ENCODE results near the gene DDX49.
"Not testable (repeated sequence)": the region's sequence is repeated elsewhere in the genome, so short reads cannot be mapped to it uniquely, and the experiment has no call there.

DDX49 gene

DNA sequence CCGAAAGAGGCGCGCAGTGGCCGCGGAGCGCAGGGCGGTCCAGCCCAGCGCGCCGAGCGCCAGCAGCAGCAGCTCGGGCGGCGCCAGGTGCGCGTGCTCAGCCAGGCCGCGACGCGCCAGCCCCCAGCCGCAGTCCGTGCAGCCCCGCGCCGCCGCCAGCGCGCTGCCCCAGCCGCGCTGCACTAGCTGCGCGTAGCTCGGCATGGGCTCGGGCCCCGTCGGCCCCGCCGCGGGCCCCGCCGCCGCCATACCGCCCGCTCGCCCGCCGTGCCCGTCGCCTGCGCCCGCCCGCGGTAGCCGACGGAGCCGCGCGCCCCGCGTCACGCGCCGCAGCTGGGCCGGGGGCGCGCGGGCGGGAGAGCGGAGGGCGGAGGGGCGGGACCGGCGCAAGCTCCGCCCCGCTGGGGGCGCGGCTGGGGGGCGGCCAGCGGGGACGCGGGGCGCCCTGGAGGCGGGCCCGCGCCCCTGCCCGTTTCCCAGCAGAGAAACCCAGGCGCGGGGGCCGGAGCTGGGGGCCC lies 23.6 kb upstream of the DDX49 start, which contains the start of gene CERS1:
TSS of gene CERS1 (minus strand) at position 335 of the 518 bp plus-strand sequence. CDS start at position 249, 86 bp downstream.
- DNase-seq (ENCODE audit: low spot score), result no peak

DNA sequence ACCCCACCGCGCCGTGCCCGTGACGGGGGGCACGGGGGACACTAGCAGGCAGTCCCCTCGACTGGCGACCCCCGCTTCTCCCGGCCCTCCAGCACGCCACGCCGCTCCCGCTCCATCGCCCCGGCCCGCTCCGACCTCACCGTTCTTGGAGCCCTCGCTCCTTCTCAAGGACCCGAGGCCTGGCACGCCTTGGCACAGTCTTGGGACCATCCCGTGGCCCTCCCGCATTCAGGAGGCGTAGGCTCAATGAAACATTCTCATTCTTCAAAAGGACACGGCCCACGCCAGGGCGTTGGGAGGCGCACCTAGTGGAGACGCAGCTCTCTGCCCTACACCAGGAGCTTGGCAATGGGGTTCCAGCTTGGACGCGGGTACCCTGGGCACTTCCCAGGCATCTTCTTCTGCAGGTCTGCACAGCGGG lies 23.1 kb upstream of the DDX49 start:
- DNase-seq (ENCODE audit: low spot score), result peak; percentile 53

DNA sequence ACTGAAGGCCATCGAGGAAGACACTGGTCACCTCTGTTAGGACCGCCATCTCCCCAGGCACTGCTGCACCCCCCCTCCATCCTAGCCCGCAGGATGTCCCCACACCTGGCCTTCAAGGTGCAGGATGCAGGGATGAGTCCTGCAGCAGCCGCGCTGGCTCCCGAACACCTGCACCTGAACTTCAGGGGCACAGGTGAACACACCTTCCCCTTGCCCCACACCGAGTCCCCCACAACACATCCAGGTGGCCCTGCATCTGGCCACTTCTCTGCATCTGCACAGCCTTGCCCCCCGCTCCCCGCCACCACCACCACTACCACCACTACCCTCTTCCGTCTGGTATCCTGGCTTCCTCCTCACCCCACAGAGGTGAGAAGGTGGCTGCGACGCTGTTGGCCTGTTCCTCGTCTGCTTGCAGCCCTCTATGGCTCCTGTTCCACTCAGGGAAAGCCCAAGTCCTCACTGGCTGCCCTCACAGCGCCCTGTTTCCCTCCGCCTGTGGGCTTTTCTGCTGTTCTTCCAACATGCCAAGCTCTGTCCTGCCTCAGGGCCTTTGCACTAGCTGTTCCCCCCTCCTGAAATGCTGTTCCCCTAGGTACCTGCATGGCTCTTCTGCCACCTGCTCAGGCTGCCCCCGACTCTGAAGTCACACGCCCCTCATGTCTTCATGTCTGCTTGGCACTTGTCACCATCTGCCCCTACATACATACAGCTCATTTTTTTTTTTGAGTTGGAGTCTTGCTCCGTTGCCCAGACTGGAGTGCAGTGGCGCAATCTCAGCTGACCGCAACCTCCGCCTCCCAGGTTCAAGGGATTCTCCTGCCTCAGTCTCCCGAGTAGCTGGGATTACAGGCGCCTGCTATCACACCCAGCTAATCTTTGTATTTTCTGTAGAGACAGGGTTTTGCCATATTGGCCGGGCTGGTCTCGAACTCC lies 22.2 kb upstream of the DDX49 start:
- no peak for DNase-seq (ENCODE audit: low spot score)

DNA sequence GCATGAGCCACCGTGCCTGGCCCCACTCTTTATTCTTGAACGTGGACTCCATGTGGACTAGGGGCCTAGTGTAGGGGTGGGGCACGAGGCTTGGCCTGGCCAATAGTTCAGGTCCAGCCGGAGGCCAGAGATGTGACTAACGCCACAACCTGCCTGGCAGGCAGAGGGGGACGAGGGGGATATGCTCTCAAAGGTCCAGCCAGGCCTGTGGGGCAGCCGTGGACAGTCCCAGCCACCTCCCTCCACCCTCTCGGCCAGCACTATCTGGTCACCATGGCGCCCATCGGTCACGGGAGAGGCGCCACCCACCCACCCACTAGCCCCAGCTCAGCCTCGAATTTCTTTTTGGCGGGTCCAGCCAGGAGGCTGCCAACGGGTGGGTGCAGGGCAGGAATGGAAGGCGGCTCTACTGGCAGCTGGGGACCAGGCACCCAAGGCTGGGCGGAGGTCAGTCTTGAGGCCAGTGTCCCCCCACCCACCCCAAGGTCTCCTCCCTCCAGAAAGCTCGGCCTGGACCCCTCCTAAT lies 21.4 kb upstream of the DDX49 start:
- no peak for DNase-seq (ENCODE audit: low spot score)

DNA sequence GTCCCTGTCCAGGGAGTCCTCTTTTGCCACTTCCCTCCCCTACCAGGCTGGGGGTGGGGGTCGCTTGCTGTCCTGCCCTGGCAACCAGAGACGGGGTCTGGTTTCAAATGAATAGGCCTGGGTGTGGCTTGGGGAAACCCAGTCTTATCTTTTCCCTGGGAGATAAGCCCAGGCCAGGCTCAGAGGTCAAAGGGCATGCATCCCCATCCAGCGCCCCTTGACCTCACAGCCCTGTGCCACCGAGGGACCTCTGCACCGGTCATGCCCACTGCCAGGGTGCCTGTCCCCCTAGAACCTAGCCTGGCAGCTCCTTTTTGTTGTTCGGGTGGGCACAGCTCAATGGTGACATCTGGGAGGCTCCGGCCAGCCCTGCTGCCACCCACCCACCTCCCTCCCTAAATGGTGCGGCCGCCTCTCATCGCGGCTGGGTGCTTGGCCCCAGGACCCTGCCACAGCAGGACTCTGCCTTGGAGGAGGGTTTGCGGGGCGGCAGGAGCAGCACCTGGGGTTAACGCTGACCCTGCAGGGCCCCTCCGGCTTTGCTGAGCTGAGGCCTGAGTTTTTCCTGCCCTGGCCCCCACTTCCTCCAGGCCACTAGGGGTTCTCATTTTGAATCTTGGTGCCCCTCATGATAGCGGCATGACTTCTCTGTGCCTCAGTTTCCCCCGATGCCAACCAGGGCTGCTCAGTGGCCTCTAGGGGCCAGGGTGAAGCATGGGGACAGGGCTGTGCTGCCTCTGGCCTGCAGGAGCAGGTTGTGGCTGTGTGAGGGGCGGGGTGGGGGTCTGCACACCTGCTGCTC lies 20.7 kb upstream of the DDX49 start:
- no peak for DNase-seq (ENCODE audit: low spot score)

DNA sequence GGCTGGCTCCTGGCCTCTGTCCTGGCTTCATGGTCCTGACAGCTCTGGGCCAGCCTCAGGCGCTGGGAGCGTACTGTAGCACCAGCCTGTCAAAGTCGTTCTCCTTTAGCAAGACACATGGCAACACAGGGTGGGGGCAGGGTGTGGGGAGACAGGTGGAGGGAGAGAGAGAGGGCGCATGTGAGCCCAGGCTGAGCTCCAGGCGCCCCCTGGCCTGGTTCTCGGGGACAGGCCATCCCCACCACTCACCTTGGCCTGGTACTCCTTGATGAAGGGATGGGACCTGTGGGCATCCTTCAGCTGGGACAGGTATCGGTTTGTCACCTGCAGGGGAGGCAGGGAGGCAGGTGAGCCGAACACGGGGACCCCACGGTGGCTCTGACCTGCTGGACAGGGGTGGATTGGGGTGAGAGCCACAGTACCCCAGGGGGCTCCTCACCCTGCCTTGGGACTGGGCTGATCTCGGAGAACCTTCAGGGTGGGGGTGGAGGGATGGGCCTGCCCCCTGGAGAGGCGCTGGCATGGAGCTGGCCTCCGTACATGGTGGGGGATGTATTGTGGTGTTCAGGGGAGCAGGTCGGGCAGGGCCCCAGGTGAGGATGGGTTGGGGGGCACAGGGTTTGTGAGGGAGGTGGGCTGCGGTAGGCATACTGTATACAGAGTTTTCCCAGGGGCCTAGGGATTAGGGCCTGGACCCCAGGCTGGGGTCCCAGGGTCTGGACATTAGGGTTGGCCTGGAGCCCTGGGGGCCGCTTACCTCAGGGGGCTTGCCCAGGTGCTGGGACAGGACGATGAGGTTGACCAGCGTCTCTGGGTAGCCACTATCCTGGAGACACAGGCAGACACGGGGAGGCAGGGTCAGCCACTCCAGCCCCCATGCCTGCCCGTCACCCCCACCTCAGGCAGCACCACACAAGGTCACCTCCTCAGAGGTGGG lies 19.6 kb upstream of the DDX49 start:
- no peak for DNase-seq (ENCODE audit: low spot score)

DNA sequence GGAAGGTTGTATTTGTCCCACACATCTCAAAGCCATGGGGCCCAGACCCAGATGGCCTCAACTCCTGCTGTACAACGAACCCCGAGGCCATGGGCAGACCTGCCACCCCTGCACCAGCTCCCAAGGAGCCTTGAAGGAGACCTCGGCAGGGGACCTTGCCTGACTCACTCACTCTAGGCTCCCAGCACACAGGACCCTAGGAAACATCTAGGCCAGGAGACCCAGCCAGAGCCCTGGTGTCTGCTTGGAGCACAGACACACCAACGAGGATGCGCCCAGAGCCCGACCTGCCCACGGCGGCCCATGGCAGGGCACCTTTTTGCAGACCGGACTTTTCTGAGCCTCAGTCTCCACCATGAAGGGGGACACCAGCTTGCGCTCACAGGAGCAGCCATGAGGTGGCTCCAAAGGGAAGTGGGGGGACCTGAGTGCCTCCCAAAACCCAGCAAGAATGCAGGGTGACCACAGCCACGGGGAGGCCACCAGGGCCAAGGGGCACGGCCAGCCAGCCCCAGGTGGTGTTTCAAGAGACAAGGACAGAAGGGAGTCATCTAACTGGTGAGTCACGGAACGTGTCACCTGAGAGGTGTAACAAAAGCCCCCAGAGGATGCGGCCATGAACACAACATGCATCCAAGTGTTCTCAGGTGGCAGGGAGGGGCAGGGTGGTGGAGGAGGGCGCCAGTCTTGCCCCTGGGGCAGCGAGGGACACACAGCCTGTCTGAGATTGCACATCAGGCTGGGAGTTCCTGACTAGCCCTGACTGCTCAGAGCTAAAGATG lies 18.6 kb upstream of the DDX49 start:
- no peak for DNase-seq (ENCODE audit: low spot score)

DNA sequence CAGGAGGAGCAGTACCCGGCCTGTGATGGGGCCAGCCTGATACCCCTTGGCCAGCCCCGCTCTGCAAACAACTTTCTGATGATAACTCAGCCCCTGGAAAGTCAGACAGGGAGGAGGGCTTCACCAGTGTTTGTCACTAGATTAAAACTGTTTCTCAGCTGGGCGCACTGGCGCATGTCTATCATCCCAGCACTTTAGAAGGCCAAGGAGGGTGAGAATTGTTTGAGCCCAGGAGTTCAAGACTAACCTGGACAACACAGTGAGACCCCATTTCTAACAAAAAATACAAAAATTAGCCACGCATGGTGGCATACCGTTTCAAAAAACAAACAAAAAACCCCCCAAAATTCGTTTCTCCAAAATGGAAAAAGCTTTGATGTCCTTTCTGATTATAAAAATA lies 18.0 kb upstream of the DDX49 start:
- no peak for DNase-seq (ENCODE audit: low spot score)

DNA sequence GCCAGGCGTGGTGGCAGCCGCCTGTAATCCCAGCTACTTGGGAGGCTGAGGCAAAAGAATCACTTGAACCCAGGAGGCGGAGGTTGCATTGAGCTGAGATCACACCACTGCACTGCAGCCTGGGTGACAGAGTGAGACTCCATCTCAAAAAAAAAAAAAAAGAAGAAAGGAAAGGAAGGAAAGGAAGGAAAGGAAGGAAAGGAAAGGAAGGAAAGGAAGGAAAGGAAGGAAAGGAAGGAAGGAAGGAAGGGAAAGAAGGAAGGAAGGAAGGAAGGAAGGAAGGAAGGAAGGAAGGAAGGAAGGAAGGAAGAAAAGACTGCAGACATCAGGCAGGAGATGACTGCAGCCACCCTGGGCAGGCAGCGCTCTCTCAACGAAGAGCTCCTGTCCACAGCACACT lies 17.0 kb upstream of the DDX49 start:
- not testable (repeated sequence) for DNase-seq (ENCODE audit: low spot score)

DNA sequence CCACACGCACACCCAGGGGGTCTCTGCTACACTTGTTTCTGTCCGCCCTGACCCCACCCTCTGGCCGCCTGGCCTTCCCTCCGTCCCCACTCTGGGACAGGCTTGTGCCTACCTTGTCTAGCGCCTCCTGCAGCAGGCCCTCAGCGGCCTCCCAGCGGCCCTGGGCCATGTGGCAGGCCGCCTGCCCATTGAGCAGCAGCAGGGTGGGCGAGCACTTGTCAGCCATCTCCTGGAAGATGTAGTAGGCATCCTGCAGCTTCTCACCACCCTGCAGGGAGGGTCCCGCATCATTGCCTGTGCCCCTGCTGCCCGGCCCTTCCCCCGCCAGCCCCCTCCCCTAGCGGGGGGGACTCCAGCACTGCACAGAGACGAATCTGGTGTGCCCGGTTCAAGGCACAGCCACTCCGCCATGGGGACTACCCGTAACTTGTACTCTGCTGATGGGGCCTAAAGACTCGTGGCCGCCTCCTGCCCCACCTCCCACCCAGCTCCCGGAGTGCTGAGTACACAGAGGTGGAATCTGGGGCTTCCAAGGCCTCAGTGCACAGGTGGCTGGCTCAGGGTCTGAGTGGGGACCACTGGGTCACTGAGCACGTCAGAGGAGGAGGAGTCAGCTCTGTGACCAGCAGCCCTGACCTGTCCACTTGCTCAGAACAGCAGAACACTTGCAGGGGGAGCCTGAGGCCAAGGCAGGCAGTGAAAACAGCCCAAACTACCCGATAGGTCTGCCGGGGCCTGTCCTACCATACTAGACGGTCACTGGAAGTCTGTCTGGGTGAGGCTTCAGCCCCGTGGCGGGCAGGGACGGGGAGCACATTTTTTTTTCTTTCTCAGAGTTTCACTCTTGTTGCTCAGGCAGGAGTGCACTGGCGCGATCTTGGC lies 16.1 kb upstream of the DDX49 start:
- no peak for DNase-seq (ENCODE audit: low spot score)

DNA sequence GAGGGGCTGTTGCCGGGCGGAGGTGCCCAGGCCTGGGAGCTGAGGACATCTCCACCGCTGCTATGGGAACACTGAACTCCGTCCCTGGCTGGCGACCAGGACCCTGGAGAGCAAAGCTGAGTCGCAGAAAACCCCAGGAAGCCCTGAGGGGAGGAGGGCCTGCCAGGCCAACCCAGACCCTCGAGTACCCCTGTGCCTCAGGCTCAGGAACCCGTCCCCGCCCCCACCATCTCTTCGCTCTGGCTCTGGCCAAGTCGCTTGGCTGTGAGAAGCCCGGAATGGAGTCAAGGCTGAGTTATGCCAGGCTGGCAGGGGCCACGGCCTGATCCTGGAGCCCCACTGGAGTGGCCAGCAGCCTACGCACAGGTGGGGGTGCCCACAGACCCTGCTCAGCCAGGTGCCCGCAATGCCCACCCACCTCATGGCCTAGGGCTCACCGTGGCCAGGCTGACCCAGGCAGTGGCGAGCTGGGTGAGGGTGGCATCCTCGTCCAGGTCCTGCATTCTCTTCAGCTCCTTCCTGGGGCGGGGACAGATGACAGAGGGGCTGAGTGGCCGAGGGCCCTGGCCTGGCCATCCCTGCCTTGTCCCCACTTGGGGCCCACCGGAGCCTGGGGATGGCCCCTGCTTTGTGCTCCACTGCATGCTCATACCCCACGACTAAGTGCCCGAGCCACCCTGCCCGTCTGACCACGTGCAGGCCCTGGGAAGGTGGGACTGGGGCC lies 15.0 kb upstream of the DDX49 start:
- DNase-seq (ENCODE audit: low spot score), result peak; percentile 47

DNA sequence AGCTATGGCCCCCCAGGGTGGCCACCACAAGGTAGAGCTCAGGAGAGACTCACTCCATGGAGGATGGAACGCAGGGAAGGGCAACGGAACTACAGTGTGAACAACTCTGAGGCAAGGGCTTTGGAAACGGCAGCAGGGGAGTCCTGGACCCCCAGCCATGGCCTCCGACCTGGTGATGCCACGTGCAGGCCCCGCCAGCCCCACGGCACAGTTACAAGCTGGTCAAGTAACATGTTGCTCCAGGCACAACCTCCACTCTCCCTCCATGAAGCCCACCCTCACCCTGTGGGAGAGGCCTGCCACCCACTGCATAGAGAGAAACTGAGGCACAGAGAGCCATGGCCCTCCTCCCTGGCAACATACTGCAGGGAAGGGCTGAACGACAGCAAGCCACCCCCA lies 14.5 kb upstream of the DDX49 start:
- no peak for DNase-seq (ENCODE audit: low spot score)

DNA sequence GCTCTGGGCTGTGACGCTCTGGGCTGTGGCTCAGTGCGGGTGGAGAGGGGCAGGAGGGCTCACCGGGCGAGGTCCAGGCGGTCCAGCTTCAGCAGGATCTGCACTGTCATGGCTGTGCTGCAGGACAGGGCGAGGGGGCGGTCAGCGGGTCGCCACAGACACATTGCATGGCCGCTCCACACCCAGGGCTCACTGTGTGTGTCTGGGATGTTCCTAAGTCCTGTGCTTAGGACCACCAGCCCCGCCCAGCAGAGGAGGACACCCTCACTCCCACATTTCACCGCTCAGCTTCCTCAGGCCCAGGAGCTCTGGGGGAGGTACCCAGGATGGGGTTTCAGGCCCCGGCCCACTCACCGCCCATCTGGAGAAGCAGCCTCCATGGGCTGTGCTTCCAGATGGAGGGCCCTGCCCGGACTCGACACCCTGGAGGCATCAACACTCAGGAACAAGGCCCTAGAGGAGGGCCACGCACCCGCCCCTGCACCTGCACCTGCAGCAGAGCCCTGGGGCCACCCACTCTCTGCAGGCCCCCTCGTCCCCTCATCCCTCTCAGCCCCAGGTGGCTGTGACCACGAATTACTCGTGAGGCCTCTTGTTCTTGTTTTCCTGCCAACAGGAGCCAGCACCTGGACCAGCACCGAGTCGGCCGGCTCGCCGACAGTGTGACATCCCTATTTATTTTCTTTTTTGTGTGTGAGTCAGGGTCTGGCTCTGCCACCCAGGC lies 13.8 kb upstream of the DDX49 start:
- DNase-seq (ENCODE audit: low spot score), result no peak

DNA sequence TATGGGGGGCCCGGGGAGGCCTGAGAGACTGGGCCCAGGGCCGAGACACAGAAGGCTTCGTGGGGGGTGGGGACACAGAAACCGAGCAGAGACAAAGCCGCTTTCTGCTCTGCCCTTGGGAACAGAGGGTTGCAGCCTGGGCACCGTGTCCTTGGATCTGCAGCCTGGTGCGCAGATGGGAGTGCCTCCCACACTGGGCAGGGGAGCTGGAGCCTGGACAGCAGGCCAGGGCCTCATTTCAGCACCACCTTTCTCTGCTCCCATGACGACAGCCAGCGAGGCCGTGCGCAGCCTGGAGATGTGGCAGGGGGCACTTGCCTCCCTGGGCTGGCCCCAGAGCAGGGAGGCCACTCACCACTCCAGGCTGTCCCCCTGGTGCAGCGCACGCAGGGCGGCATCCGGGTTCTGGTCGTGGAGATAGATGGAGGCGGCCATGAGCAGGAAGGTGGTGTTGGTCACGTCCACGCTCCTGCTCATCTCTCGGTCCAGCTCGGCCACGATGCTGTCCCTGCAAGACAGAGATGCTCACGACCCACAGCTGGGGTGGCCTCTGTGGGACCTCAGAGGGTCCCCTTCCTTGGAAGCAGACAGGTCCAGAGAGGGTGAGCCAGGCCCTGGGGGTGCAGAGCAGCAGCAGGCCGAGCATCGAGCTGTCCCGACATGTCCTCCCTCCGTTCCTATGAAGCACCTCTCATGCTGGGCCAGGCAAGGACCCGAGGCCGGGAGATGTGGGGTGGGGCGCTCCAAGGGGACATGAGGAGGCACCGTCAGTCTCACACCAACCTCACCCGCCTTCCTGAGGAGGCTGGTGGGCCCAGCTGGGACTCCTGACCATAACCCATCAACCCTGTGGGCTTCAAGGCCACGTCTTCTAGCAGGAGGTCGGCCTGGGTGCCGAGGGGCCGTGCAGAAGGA lies 12.7 kb upstream of the DDX49 start:
- peak; percentile 90 for DNase-seq (ENCODE audit: low spot score)

DNA sequence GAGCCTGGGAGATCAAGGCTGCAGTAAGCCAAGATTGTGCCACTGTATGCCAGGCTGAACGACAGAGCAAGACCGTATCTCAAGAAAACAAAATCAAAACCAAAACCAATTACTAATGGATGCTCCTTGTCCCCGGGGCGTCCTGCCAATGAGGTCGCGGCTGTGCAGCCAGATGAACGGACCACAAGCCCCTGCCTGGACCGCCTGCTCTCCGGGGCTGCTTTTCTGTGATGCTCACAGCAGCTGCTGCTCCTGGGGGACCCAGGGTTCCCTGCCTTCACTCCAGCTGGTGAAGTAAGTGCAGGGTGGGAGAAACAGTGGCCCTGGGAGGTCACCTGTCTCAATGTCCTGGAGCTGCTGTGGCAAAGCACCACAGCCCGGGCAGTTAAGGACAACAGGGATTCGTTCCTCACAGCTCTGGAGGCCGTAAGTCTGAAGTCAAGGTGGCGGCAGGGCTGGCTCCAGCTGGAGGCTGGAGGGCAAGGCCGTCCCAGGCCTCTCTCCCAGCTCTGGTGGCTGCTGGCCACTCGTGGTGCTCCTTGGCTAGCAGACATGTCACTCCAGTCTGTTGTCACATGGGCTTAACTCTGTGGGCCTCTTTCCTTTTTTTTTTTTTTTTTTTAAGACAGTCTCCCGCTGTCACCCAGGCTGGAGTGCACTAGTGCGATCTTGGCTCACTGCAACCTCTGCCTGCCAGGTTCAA lies 10.4 kb upstream of the DDX49 start:
- peak; percentile 55 for DNase-seq (ENCODE audit: low spot score)

DNA sequence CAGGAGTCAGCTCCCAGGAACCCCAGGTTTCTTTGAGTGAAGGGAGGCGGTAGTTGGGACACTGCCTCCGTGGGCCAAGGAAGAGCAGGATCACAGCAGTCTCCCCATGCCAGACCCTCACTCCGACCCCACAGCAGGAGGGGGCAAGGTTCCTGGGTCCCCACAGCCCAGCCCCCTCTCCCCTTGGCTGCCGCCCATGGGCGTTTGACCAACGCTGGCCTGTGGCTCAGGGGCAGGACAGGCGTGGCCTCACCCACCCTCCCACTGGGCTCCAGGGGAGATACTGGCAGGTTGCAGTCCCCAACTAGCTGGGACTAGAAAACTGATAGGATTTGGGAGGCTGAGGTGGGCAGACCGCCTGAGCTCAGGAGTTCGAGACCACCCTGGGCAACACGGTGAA lies 9.5 kb upstream of the DDX49 start:
- DNase-seq (ENCODE audit: low spot score), result no peak
